HepG2 (cell line): ENCODE measurements around the gene SCFD2. TPM values are rescaled to one million over a fixed set of nuclear protein-coding genes. Genes with fewer than 3 reads are reported as not detected.

Experiments used
- ATAC-seq: fragments of 200-7000 bp; cut with Tn5 transposase; 3 replicates; pipeline ENCODE4 v1.9.1; 2020; ENCODE audit warnings: mild to moderate bottlenecking, moderate library complexity
- BruUV-seq: library from RNA; stranded (reverse); fragments of 400-500 nt; replicated peaks from 2 replicates; lab custom pipeline; 2021; lab: Mats Ljungman, UMichigan
- CTCF ChIA-PET: fragments of 300-600 bp; formaldehyde crosslinking; extraction: SDS; loops from one replicate; lab custom pipeline; 2021; ENCODE audit warnings: low total read pairs, inconsistent platforms, low intra/inter-chr PET ratio; lab: Yijun Ruan, JAX
- POLR2A ChIA-PET: fragments of 350-600 bp; sonication (Branson Sonifier 250); formaldehyde crosslinking; loops from one replicate; lab custom pipeline; 2020; ENCODE audit warnings: antibody characterized with exemption, inconsistent platforms; lab: Yijun Ruan, JAX
- DNase-seq: peaks from one replicate; pipeline ENCODE4 v3.0.0-alpha.2; 2015; ENCODE audit warnings: low spot score
- FAIRE-seq: peaks from 3 replicates; lab custom pipeline; 2011; peaks lifted over from hg19 to GRCh38; lab: Jason Lieb, UNC
- H2AFZ ChIP-seq: one replicate; pipeline ENCODE4 v1.6.1; 2011; ENCODE audit warnings: low read length, inconsistent platforms
- H3K27ac ChIP-seq: fragments of 300-600 bp; 3 replicates; pipeline ENCODE4 v1.8.0; 2011; ENCODE audit warnings: mixed run types, mild to moderate bottlenecking, mixed read lengths, low read length, inconsistent platforms; ENCODE audit not compliant: insufficient read depth; ENCODE audit errors: extremely low read length
- H3K27me3 ChIP-seq, 2 experiments: fragments of 200-600 bp in 1 of 2; 2 replicates in 1 of 2; 3 replicates in 1 of 2; pipeline versions ENCODE4 v1.6.0 to v1.8.0; 2011; ENCODE audit warnings: low read length in 2 of 2, mild to moderate bottlenecking in 2 of 2, moderate library complexity in 2 of 2, inconsistent platforms in 1 of 2; ENCODE audit not compliant: insufficient read depth in 2 of 2, control insufficient read depth in 1 of 2
- H3K36me3 ChIP-seq, 2 experiments: fragments of 200-600 bp in 1 of 2; replicated peaks in 1 of 2; 2 replicates in 1 of 2; 3 replicates in 1 of 2; pipeline versions ENCODE4 v1.5.1 to v1.8.0; 2011; ENCODE audit warnings: low read length in 2 of 2, inconsistent platforms in 1 of 2; ENCODE audit not compliant: insufficient read depth in 2 of 2, control insufficient read depth in 1 of 2
- H3K4me1 ChIP-seq: 2 replicates; pipeline ENCODE4 v1.5.1; 2012; ENCODE audit warnings: low read length, inconsistent platforms; ENCODE audit not compliant: insufficient read depth
- H3K4me2 ChIP-seq: 2 replicates; pipeline ENCODE4 v1.6.0; 2011; ENCODE audit warnings: low read depth, low read length, inconsistent platforms
- H3K4me3 ChIP-seq, 3 experiments: fragments of 200-600 bp in 1 of 3; sonication (generic), shearing (Covaris generic) in 1 of 3; replicated peaks in 1 of 3; 2 replicates each; pipeline ENCODE4 v1.5.1; 2011 to 2016; ENCODE audit warnings: low read length in 3 of 3, inconsistent platforms in 2 of 3, low read depth in 2 of 3, mild to moderate bottlenecking in 2 of 3, control low read depth in 1 of 3, mixed read lengths in 1 of 3; ENCODE audit not compliant: insufficient read depth in 1 of 3
- H3K79me2 ChIP-seq: one replicate; pipeline ENCODE4 v1.6.1; 2011; ENCODE audit warnings: low read length, inconsistent platforms; ENCODE audit not compliant: insufficient read depth
- H3K9ac ChIP-seq: 2 replicates; pipeline ENCODE4 v1.6.0; 2011; ENCODE audit warnings: mild to moderate bottlenecking, low read depth, low read length, inconsistent platforms; ENCODE audit not compliant: insufficient read depth
- H3K9me3 ChIP-seq: 2 replicates; pipeline ENCODE4 v1.5.1; 2012; ENCODE audit warnings: mild to moderate bottlenecking, low read length
- H4K20me1 ChIP-seq: 2 replicates; pipeline ENCODE4 v1.6.0; 2011; ENCODE audit warnings: inconsistent platforms, mild to moderate bottlenecking, low read length, moderate library complexity; ENCODE audit not compliant: insufficient read depth
- ATF2 ChIP-seq: sonication (generic); formaldehyde crosslinking; IDR thresholded peaks from 2 replicates; pipeline ENCODE4 v1.4.0; 2020; ENCODE audit warnings: missing genetic modification reagents
- GPBP1L1 ChIP-seq: sonication (generic); formaldehyde crosslinking; IDR thresholded peaks from 2 replicates; pipeline ENCODE4 v1.5.0; 2020; ENCODE audit warnings: mild to moderate bottlenecking, missing genetic modification reagents
- GTF3A ChIP-seq: sonication (generic); formaldehyde crosslinking; conservative IDR thresholded peaks from 2 replicates; pipeline ENCODE4 v1.4.0; 2020; ENCODE audit warnings: mild to moderate bottlenecking, missing genetic modification reagents
- KDM5A ChIP-seq: fragments of 200-600 bp; sonication (generic); IDR thresholded peaks from 2 replicates; pipeline ENCODE4 v1.7.0; 2018; ENCODE audit warnings: antibody characterized with exemption, mild to moderate bottlenecking, low read length, borderline replicate concordance
- KDM6A ChIP-seq: IDR thresholded peaks from 2 replicates; pipeline ENCODE4 v1.6.1; 2016; ENCODE audit warnings: low read depth
- KLF11 ChIP-seq: IDR thresholded peaks from 2 replicates; pipeline ENCODE4 v1.6.1; 2016; ENCODE audit warnings: missing compliant biosample characterization
- MTF2 ChIP-seq: sonication (generic); formaldehyde crosslinking; IDR thresholded peaks from 2 replicates; pipeline ENCODE4 v1.5.0; 2020; ENCODE audit warnings: missing genetic modification reagents, borderline replicate concordance
- SATB2 ChIP-seq: sonication (generic); formaldehyde crosslinking; IDR thresholded peaks from 2 replicates; pipeline ENCODE4 v1.5.0; 2020; ENCODE audit warnings: missing genetic modification reagents
- STAT6 ChIP-seq: sonication (generic); formaldehyde crosslinking; IDR thresholded peaks from 2 replicates; pipeline ENCODE4 v1.4.0; 2020; ENCODE audit warnings: missing genetic modification reagents, mild to moderate bottlenecking, borderline replicate concordance
- ZBTB20 ChIP-seq: sonication (generic); formaldehyde crosslinking; IDR thresholded peaks from 2 replicates; pipeline ENCODE4 v1.8.1; 2023; ENCODE audit warnings: missing genetic modification reagents, low read depth, mild to moderate bottlenecking, borderline replicate concordance
- ZNF414 ChIP-seq: sonication (generic); formaldehyde crosslinking; IDR thresholded peaks from 2 replicates; pipeline ENCODE4 v1.5.0; 2020; ENCODE audit warnings: missing genetic modification reagents
- ZNF678 ChIP-seq: sonication (generic); formaldehyde crosslinking; IDR thresholded peaks from 2 replicates; pipeline ENCODE4 v1.4.0; 2020; ENCODE audit warnings: mild to moderate bottlenecking, missing genetic modification reagents
- ZNF850 ChIP-seq: sonication (generic); formaldehyde crosslinking; conservative IDR thresholded peaks from 2 replicates; pipeline ENCODE4 v1.9.0; 2021; ENCODE audit warnings: mild to moderate bottlenecking, missing genetic modification reagents
- ZZZ3 ChIP-seq: sonication (generic); formaldehyde crosslinking; IDR thresholded peaks from 2 replicates; pipeline ENCODE4 v1.4.0; 2020; ENCODE audit warnings: missing genetic modification reagents, mild to moderate bottlenecking, borderline replicate concordance
- WGBS: methylation state at CpG from one replicate; pipeline ENCODE4 v1.1.6; 2017; ENCODE audit warnings: low lambda C conversion rate; 5-methylcytosine and 5-hydroxymethylcytosine counted together
- in situ Hi-C: cut with HindIII; loops from 2 replicates; pipeline ENCODE4 v1.10.0; 2017; ENCODE audit warnings: low pct_unique_long_range_greater_than_20kb; ENCODE audit not compliant: extremely low pct_ligation_motif_present
- intact Hi-C: fragments of 100-400 bp; cut with micrococcal nuclease; formaldehyde crosslinking; loops from one replicate; pipeline ENCODE4 v1.10.0; 2022; ENCODE audit not compliant: unreplicated experiment
- polyA plus RNA-seq, 8 experiments: library from polyadenylated mRNA; depleted of rRNA in 3 of 8; stranded (reverse) in 7 of 8; unstranded in 1 of 8; fragments of >200 nt; fragmentation: Illumina TruSeq in 4 of 8; extraction: Trizol in 4 of 8; gene quantifications; 2 replicates each; pipeline versions ENCODE4 v1.2.1 to v1.2.3, GENCODE V29; 2011 to 2016; ENCODE audit warnings: low read depth in 4 of 8, missing spikeins in 1 of 8, mixed read lengths in 1 of 8; ENCODE audit not compliant: insufficient read depth in 1 of 8
- total RNA-seq, 5 experiments: library from RNA; depleted of rRNA; stranded (reverse); fragments of >200 nt; fragmentation: Illumina TruSeq; extraction: Trizol; gene quantifications; 2 replicates each; pipeline ENCODE4 v1.2.3, GENCODE V29; 2016; ENCODE audit warnings: low read depth in 1 of 5

SCFD2 gene
- total and polyA plus RNA-seq, 2 of the 13 experiments (the other 11 are each of a cell fraction or from before 2014, with no cell fraction given) = 4.6 to 15.6 TPM

- no peak overlapping the region for H3K4me3 ChIP-seq
- WGBS = 79% methylated on average over 4 of the region's 4 CpGs
- no peak overlapping the region for H3K27ac ChIP-seq
- no peaks in the 10 kb centered on the region for H3K79me2 ChIP-seq
- H3K36me3 ChIP-seq = peaks cover 0 to 1% of the 10 kb centered on the region in 2 experiments; a peak in 2 of 5 replicates
- no peak for ATAC-seq
- in situ Hi-C loops (no loop called here), intact Hi-C loops (no loop called here)
- POLR2A ChIA-PET = no interaction called here
- no peaks in the 10 kb centered on the region for H3K9me3 ChIP-seq
- H2AFZ ChIP-seq = no peak overlapping the region
- no peaks in the 10 kb centered on the region for H3K4me1 ChIP-seq
- DNase-seq = no peak
- TF ChIP-seq ZNF850 = no peak
- no peak for TF ChIP-seq ZNF678 (CRISPR knock-in tag)
- no peak for TF ChIP-seq ZNF414 (CRISPR knock-in tag)
- TF ChIP-seq ATF2 = no peak
- TF ChIP-seq GTF3A = no peak
- no peak for TF ChIP-seq ZZZ3 (CRISPR knock-in tag)
- TF ChIP-seq KDM5A = no peak
- no peak for TF ChIP-seq SATB2
- no peak for TF ChIP-seq GPBP1L1 (CRISPR knock-in tag)
- no peak for TF ChIP-seq ZBTB20 (CRISPR knock-in tag)
- TF ChIP-seq MTF2 (CRISPR knock-in tag) = no peak
- no peak for TF ChIP-seq KLF11 (CRISPR knock-in tag)
- no peak for TF ChIP-seq KDM6A (CRISPR knock-in tag)
- TF ChIP-seq STAT6 = no peak
- BruUV-seq = no TSS peak
- no peaks in the 10 kb centered on the region for H4K20me1 ChIP-seq
- CTCF ChIA-PET = no interaction called here
- no peak for FAIRE-seq
- H3K4me2 ChIP-seq = no peak overlapping the region
- H3K9ac ChIP-seq = no peak overlapping the region
- no peaks in the 10 kb centered on the region for H3K27me3 ChIP-seq
These were observed 495.6 kb downstream of the SCFD2 start for GRCh38 chr4:52870225-52870624.
